A549 (cell line): ENCODE data around the gene SYNE3.

Source experiments
- CBX2 ChIP-seq: fragments of 200-600 bp; sonication (generic); IDR thresholded peaks from 2 replicates; pipeline ENCODE4 v1.6.1; 2016; ENCODE audit warnings: low read depth, mild to moderate bottlenecking, borderline replicate concordance
- CTCF ChIP-seq: fragments of >200 bp; sonication (Bioruptor Twin); formaldehyde crosslinking; IDR thresholded peaks from 3 replicates; pipeline ENCODE4 v1.5.1; 2016
- ELK1 ChIP-seq: fragments of 150-350 bp; IDR thresholded peaks from 2 replicates; pipeline ENCODE4 v1.6.1; 2014; ENCODE audit warnings: low read depth, mild to moderate bottlenecking, low read length
- KDM5A ChIP-seq: fragments of 200-600 bp; sonication (generic); IDR thresholded peaks from 2 replicates; pipeline ENCODE4 v1.6.1; 2016; ENCODE audit warnings: antibody characterized with exemption, mild to moderate bottlenecking
- MAFK ChIP-seq: fragments of 450-650 bp; IDR thresholded peaks from 2 replicates; pipeline ENCODE4 v1.6.1; 2014; ENCODE audit not compliant: partially characterized antibody
- MAX ChIP-seq: IDR thresholded peaks from 2 replicates; pipeline ENCODE4 v1.6.1; 2012
- MAZ ChIP-seq: fragments of 150-350 bp; IDR thresholded peaks from 2 replicates; pipeline ENCODE4 v1.6.1; 2014; ENCODE audit warnings: antibody characterized with exemption, low read depth, low read length, borderline replicate concordance
- NR3C1 ChIP-seq: fragments of >200 bp; sonication (Bioruptor Twin); formaldehyde crosslinking; IDR thresholded peaks from 3 replicates; pipeline ENCODE4 v1.6.1; 2017
- RAD21 ChIP-seq, 2 experiments: fragments of >200 bp in 1 of 2; sonication (Bioruptor Twin) in 1 of 2; formaldehyde crosslinking in 1 of 2; IDR thresholded peaks in 1 of 2; conservative IDR thresholded peaks in 1 of 2; 2 replicates in 1 of 2; 3 replicates in 1 of 2; pipeline ENCODE4 v1.6.1; 2012 to 2018; ENCODE audit warnings: inconsistent platforms in 1 of 2

- TF ChIP-seq CTCF (no peak), MAX (no peak), ELK1 (no peak), KDM5A (no peak), CBX2 (no peak), NR3C1 (no peak), MAZ (no peak), MAFK (no peak), RAD21 (conservative IDR thresholded peaks at IDR 0.05 in 1 of 2, IDR thresholded peaks at IDR 0.05 in 1 of 2) (no peak)
Observed at GRCh38 chr14:95551435-95551834, 35.0 kb upstream of the SYNE3 start.
